Fibroblast of villous mesenchyme (primary cell): ENCODE data around the gene SLC38A10. TPM values are rescaled to one million over a fixed set of nuclear protein-coding genes. Genes with fewer than 3 reads are reported as not detected.

Source experiments
- DNase-seq: peaks from one replicate; pipeline ENCODE4 v3.0.0-alpha.2; 2010; ENCODE audit warnings: low read depth
- H3K4me3 ChIP-seq: 2 replicates; pipeline ENCODE4 v1.5.1; 2011; ENCODE audit warnings: low read depth, mild to moderate bottlenecking, low read length
- total RNA-seq: library from RNA; depleted of rRNA; stranded (reverse); fragments of >200 nt; gene quantifications from 2 replicates; pipeline ENCODE4 v1.2.3, GENCODE V29; 2012
- TF ChIP-seq, protein P1 (sequence below): IDR thresholded peaks from 2 replicates; pipeline ENCODE4 v1.5.1; 2012; ENCODE audit warnings: low read depth, mild to moderate bottlenecking, low read length; ENCODE audit not compliant: insufficient read depth

SLC38A10 gene
- total RNA-seq, 1 donor = 51.4 TPM

DNA sequence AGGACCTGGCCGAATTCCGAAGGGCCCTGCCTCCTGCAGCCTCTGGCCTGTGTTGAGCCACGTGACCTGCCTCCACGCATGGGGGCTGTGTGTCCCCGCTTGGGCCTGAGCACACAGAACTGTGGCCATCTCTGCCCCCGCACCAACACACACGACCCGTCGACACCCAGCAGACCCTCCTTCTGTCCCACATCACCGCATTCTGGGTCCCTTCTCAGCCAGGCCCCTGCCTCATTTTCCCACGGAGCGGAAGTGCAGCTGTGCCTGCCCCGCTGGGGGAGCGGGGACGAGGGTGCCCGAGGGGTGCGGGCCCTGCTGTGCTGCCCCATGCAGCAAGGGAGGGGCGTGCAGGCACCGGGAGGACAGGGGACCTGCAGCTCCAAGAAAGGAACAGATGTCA is 37.6 kb downstream of the SLC38A10 start:
- TF ChIP-seq, protein P1, sequence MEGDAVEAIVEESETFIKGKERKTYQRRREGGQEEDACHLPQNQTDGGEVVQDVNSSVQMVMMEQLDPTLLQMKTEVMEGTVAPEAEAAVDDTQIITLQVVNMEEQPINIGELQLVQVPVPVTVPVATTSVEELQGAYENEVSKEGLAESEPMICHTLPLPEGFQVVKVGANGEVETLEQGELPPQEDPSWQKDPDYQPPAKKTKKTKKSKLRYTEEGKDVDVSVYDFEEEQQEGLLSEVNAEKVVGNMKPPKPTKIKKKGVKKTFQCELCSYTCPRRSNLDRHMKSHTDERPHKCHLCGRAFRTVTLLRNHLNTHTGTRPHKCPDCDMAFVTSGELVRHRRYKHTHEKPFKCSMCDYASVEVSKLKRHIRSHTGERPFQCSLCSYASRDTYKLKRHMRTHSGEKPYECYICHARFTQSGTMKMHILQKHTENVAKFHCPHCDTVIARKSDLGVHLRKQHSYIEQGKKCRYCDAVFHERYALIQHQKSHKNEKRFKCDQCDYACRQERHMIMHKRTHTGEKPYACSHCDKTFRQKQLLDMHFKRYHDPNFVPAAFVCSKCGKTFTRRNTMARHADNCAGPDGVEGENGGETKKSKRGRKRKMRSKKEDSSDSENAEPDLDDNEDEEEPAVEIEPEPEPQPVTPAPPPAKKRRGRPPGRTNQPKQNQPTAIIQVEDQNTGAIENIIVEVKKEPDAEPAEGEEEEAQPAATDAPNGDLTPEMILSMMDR = no peak
- H3K4me3 ChIP-seq = no peak overlapping the region
- no peak for DNase-seq

- DNase-seq = peak; percentile 30
- TF ChIP-seq, protein P1 = no peak
These were observed 38.5 kb downstream of the SLC38A10 start for GRCh38 chr17:81256616-81257015.

GRCh38 chr17:81254955-81255717 is 40.0 kb downstream of the SLC38A10 start:
- peak; percentile 87 for DNase-seq
- H3K4me3 ChIP-seq = peak overlapping the region; percentile 0
- TF ChIP-seq, protein P1 = peak; percentile 73

More at GRCh38 chr17:81256616-81257015, 38.5 kb downstream of the SLC38A10 start:
- H3K4me3 ChIP-seq = no peak overlapping the region

- H3K4me3 ChIP-seq = no peak overlapping the region
- TF ChIP-seq, protein P1 = peak; percentile 62
- DNase-seq = peak; percentile 25
These were observed 41.6 kb downstream of the SLC38A10 start for GRCh38 chr17:81253358-81254131.

GRCh38 chr17:81252987-81253329 is 42.1 kb downstream of the SLC38A10 start:
- H3K4me3 ChIP-seq = no peak overlapping the region
- DNase-seq = no peak
- TF ChIP-seq, protein P1 = no peak

DNA sequence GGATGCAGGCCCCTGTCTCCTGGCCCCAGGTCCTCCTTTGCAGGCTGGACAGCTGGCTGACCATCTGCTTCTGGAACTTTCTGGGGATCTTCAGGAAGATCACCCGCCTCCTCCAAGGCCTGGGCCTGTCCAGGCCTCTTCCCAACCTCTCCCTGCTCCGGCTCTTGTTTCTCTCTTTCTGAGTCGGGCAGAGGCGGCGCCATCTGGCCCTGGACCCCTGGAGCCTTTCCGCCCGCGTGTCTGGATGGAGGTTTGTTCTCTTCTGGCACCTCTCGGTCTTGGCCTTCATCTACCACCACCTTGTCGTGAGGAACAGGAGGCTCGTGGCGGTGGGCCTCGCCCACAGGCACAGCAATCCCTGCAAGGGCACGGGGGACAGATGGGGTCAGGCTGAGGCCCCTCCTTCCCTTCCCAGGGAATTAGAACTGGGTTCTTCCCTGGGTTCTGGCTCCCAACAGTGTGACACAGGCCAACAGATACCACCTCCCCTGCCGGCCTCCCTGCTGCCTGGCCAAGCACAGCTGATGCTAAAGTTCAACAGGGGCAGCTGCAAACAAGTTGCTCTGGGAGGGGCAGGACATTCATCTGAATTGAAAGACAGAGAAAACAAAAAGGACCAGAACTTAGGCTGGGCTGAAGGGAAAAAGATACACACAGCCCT is 42.7 kb downstream of the SLC38A10 start:
- H3K4me3 ChIP-seq = no peak overlapping the region
- no peak for DNase-seq
- TF ChIP-seq, protein P1 = no peak
